Measurements from ENCODE around the gene TMEM9B. TPM values are rescaled to one million over a fixed set of nuclear protein-coding genes. Genes with fewer than 3 reads are reported as not detected.

TMEM9B gene
- polyA plus RNA-seq, 1 donor from 2014 or later: 63.1 TPM

DNA sequence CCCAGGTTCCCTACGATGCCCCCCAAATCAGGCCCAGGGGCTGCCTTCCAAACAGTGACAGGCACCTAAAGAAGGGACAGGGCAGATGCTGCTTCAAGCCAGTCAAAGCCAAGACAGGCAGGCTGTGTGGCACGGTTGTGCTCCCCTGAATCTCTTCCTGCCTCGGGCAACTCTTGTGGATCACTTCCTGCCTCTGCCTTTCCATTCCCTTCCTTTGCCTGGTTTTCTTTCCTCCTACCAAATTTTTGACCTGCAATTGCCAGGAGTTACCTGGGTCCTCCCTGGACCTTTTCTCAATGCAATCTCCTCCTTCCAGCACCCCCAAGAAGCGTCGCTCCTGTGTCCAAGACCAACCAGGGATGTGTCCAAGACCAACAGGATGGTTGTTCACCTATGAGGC lies 37.0 kb downstream of the TMEM9B start:
- H3K9me2 ChIP-seq (ENCODE audit: insufficient read depth, low read length): no peaks in the 10 kb centered on the region
- no peaks in the 10 kb centered on the region for H3K9me3 ChIP-seq (ENCODE audit: low read length)

DNA sequence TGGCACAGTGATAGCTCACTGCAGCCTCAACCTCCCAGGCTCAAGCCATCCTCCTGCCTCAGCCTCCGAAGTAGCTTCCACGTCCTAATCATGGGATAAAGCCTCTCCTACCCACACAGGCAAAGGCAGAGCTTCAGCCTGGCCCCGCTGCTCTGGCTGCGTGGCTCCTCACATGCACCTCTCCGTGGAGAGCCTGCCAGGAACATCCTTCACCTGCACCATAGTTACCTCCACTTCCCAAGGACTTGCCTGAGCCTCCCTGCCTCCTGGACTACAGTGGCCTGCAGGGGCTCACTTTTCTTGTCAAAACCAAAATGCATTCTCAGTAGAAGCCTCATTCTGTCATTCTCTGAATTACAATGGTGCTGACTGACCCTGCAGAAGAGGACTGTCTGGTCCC lies 38.0 kb downstream of the TMEM9B start:
- Histone ChIP-seq H3K4me2 (ENCODE audit: low read length) (no peak overlapping the region), H3K36me3 (ENCODE audit: insufficient read depth, low read length) (peaks cover 4% of the 10 kb centered on the region), H3K4me3 (ENCODE audit: low read length) (no peak overlapping the region), H3K27ac (ENCODE audit: low read length) (no peak overlapping the region), H3K9me3 (ENCODE audit: low read length) (no peaks in the 10 kb centered on the region), H3K9ac (ENCODE audit: low read length) (no peak overlapping the region), H4K20me1 (ENCODE audit: insufficient read depth) (no peaks in the 10 kb centered on the region), H2AFZ (ENCODE audit: low read depth, low read length) (no peak overlapping the region), H3K9me2 (ENCODE audit: insufficient read depth, low read length) (no peaks in the 10 kb centered on the region), H3F3A (ENCODE audit: insufficient read depth, low read length, poor library complexity, severe bottlenecking) (no peaks in the 10 kb centered on the region), H3K79me2 (replicated peaks; ENCODE audit: insufficient read depth, low read length) (no peaks in the 10 kb centered on the region), H3K27me3 (ENCODE audit: insufficient read depth, low read depth, low read length) (no peaks in the 10 kb centered on the region)
- TF ChIP-seq RAD21 (conservative IDR thresholded peaks at IDR 0.05) (no peak), EZH2 (IDR thresholded peaks at IDR 0.05; ENCODE audit: borderline replicate concordance, insufficient read depth, low read length, poor library complexity, severe bottlenecking) (no peak)

More for the DNA sequence above, 37.0 kb downstream of the TMEM9B start:
- Histone ChIP-seq H3K4me3 (ENCODE audit: low read length) (no peak overlapping the region), H3K9ac (ENCODE audit: low read length) (no peak overlapping the region), H2AFZ (ENCODE audit: low read depth, low read length) (no peak overlapping the region), H3K79me2 (replicated peaks; ENCODE audit: insufficient read depth, low read length) (no peaks in the 10 kb centered on the region), H3K27ac (ENCODE audit: low read length) (no peak overlapping the region), H4K20me1 (ENCODE audit: insufficient read depth) (no peaks in the 10 kb centered on the region), H3K27me3 (ENCODE audit: insufficient read depth, low read depth, low read length) (no peaks in the 10 kb centered on the region), H3K36me3 (ENCODE audit: insufficient read depth, low read length) (peaks cover 4% of the 10 kb centered on the region), H3K4me2 (ENCODE audit: low read length) (no peak overlapping the region), H3F3A (ENCODE audit: insufficient read depth, low read length, poor library complexity, severe bottlenecking) (no peaks in the 10 kb centered on the region)
- no peak for TF ChIP-seq MXI1 (conservative IDR thresholded peaks at IDR 0.05; ENCODE audit: poor library complexity, severe bottlenecking)
- TF ChIP-seq RAD21 (conservative IDR thresholded peaks at IDR 0.05): no peak
- TF ChIP-seq EP300 (conservative IDR thresholded peaks at IDR 0.05; ENCODE audit: poor library complexity, severe bottlenecking): no peak
- TF ChIP-seq POLR2AphosphoS5 (IDR thresholded peaks at IDR 0.05): no peak
- TF ChIP-seq EZH2 (IDR thresholded peaks at IDR 0.05; ENCODE audit: borderline replicate concordance, insufficient read depth, low read length, poor library complexity, severe bottlenecking): no peak
- no peak for TF ChIP-seq SMC3 (conservative IDR thresholded peaks at IDR 0.05; ENCODE audit: poor library complexity)
- no peak for TF ChIP-seq CTCF (IDR thresholded peaks at IDR 0.05; ENCODE audit: poor library complexity, severe bottlenecking)
- no peak for TF ChIP-seq TAF1 (IDR thresholded peaks at IDR 0.05; ENCODE audit: low read depth)
- TF ChIP-seq REST (IDR thresholded peaks at IDR 0.05; ENCODE audit: borderline replicate concordance): no peak

DNA sequence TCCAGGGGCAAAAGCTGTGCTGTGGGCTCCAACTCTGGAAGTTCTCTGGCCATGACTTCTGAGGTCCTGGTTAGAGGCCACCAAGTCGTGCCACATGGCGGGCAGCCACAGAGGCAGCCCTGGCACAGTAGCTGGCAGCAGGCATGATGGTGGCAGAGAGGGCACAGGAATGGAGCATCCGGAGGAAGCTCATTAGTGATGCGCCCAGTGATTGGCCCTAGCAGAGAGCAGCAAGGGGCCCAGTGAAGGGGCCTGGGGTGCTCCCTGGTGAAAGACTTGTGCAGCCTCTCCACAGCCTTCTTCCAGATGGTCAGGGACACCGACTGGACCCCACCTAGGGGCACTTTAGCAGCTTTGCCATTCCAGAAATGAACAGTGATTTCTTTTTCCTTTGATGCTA lies 38.5 kb downstream of the TMEM9B start:
- Histone ChIP-seq H3K4me2 (ENCODE audit: low read length) (no peak overlapping the region), H3F3A (ENCODE audit: insufficient read depth, low read length, poor library complexity, severe bottlenecking) (no peaks in the 10 kb centered on the region), H3K4me3 (ENCODE audit: low read length) (no peak overlapping the region), H3K36me3 (ENCODE audit: insufficient read depth, low read length) (peaks cover 4% of the 10 kb centered on the region), H3K79me2 (replicated peaks; ENCODE audit: insufficient read depth, low read length) (no peaks in the 10 kb centered on the region), H4K20me1 (ENCODE audit: insufficient read depth) (no peaks in the 10 kb centered on the region), H3K9me2 (ENCODE audit: insufficient read depth, low read length) (no peaks in the 10 kb centered on the region), H3K9me3 (ENCODE audit: low read length) (no peaks in the 10 kb centered on the region), H3K27ac (ENCODE audit: low read length) (no peak overlapping the region), H2AFZ (ENCODE audit: low read depth, low read length) (no peak overlapping the region), H3K9ac (ENCODE audit: low read length) (no peak overlapping the region), H3K27me3 (ENCODE audit: insufficient read depth, low read depth, low read length) (no peaks in the 10 kb centered on the region)
- no peak for TF ChIP-seq SMC3 (conservative IDR thresholded peaks at IDR 0.05; ENCODE audit: poor library complexity)
- no peak for TF ChIP-seq CTCF (IDR thresholded peaks at IDR 0.05; ENCODE audit: poor library complexity, severe bottlenecking)
- no peak for TF ChIP-seq REST (IDR thresholded peaks at IDR 0.05; ENCODE audit: borderline replicate concordance)
- TF ChIP-seq EP300 (conservative IDR thresholded peaks at IDR 0.05; ENCODE audit: poor library complexity, severe bottlenecking): no peak
- no peak for TF ChIP-seq EZH2 (IDR thresholded peaks at IDR 0.05; ENCODE audit: borderline replicate concordance, insufficient read depth, low read length, poor library complexity, severe bottlenecking)
- no peak for TF ChIP-seq MXI1 (conservative IDR thresholded peaks at IDR 0.05; ENCODE audit: poor library complexity, severe bottlenecking)
- TF ChIP-seq RAD21 (conservative IDR thresholded peaks at IDR 0.05): no peak
- TF ChIP-seq TAF1 (IDR thresholded peaks at IDR 0.05; ENCODE audit: low read depth): no peak
- no peak for TF ChIP-seq POLR2AphosphoS5 (IDR thresholded peaks at IDR 0.05)
